Memory B cell (primary cell): ENCODE measurements around the gene ZNF546.
"Not testable (repeated sequence)": the region's sequence is repeated elsewhere in the genome, so short reads cannot be mapped to it uniquely, and the experiment has no call there.

Experiments used
- ATAC-seq: fragments of 150-1000 bp; cut with Tn5 transposase; 2 replicates; pipeline ENCODE4 v1.10.0; 2021; ENCODE audit warnings: low read depth, mild to moderate bottlenecking, moderate library complexity
- DNase-seq, 2 donors: peaks; one replicate each; pipeline ENCODE4 v3.0.0; 2022; ENCODE audit warnings: low spot score in 2 of 2
- H3K27ac Mint-ChIP-seq: one replicate; pipeline ENCODE4 v1.8.0; 2022; ENCODE audit warnings: mild to moderate bottlenecking, moderate library complexity, mixed read lengths
- H3K27me3 Mint-ChIP-seq: one replicate; pipeline ENCODE4 v1.8.0; 2022; ENCODE audit warnings: mixed read lengths
- H3K36me3 Mint-ChIP-seq: one replicate; pipeline ENCODE4 v1.8.0; 2022; ENCODE audit warnings: mild to moderate bottlenecking, mixed read lengths
- H3K4me1 Mint-ChIP-seq: one replicate; pipeline ENCODE4 v1.8.0; 2022; ENCODE audit warnings: mixed read lengths
- H3K4me3 Mint-ChIP-seq: one replicate; pipeline ENCODE4 v1.8.0; 2022; ENCODE audit warnings: mild to moderate bottlenecking, moderate library complexity, mixed read lengths
- H3K9me3 Mint-ChIP-seq: one replicate; pipeline ENCODE4 v1.8.0; 2022; ENCODE audit warnings: mixed read lengths

Gene ZNF546

DNA sequence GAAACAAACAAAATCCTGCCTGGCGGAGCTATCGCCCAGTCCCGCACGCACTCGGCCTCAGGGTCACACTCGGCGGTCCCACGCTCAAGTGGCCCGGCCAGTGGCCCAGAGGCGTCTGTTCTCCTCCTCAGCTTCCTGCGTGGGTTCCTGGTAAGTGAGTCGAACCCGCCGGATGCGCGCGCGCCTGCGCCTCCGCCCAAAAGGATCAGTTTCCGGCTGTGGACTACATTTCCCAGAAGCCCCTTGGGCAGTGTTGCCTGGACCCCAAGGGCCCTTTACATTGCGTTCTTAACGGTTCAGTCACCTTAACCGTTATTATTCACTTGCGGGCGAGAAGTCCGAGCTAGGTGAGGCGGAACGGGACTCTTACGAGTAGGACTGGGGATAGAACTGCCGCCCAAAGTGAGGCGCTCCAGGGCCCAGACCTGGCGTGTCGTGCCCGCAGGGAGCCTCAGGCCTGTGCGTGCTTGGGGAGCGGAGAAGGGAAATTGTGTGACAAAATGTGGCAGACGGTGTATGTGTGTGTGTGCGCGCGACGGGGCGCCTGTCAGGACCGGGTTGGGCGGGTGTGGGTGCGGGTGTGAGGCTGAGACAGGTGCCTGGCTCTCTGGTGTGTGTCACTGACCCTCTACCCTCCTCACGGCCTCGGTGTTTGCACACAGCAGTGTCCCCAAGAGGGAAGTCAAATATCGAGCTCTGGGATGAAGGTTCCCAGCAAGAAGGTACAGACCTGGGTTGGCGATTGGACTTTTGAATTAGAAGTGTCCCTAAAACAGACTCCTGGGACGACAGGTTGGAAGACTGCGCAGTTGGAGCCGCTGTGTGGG, at the start of gene ZNF546:
Gene ZNF546 (plus strand): TSS at position 250 of the 827 bp plus-strand sequence. CDS start 1,267 bp downstream, outside the sequence.
- ATAC-seq = peak; percentile 91
- H3K9me3 Mint-ChIP-seq = peaks cover 3% of the 10 kb centered on the region
- H3K4me1 Mint-ChIP-seq = peaks cover 28% of the 10 kb centered on the region
- H3K36me3 Mint-ChIP-seq = peaks cover 13% of the 10 kb centered on the region
- H3K27me3 Mint-ChIP-seq = no peaks in the 10 kb centered on the region
- peak; percentile 76 to 85 for DNase-seq
- H3K27ac Mint-ChIP-seq = peak within 1 kb of the TSS; percentile 72
- H3K4me3 Mint-ChIP-seq = peak within 1 kb of the TSS; percentile 92

DNA sequence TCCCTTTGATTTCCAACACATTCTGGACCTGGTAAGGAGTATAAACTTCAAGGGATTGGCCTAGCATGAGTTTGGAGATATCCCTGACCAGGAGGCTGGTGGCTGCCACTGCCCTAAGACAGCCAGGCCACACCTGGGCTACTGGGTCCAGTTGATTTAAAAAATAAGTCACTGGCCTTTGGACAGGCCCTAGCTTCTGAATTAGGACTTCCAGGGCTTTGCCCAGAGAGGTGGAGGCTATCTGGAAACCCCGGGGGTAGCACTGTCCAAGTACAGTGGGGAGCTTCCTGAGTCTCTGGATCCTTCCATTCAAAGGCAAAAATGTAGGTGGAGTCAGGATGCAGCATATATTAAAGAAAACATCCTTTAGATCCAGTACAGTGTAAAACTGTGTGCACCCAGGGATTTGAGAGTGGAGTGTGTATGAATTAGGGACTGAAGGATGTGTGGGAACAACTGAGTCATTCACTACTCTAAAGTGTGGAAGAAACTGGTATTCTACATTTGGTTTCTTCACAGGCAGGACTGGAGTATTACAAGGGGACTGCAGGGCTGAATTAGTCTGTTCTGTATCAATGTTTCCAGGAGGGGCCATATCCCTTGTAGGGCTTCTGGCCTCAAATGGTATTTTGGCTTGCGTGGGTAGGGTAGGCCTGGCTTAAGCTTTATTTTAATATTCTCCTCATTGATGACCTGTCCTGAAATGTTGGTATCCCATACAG, 47.7 kb upstream of the ZNF546 start:
- peaks cover 2% of the 10 kb centered on the region for H3K9me3 Mint-ChIP-seq
- H3K27ac Mint-ChIP-seq = no peak overlapping the region
- no peaks in the 10 kb centered on the region for H3K27me3 Mint-ChIP-seq
- H3K36me3 Mint-ChIP-seq = peaks cover 8% of the 10 kb centered on the region
- DNase-seq (no peak), ATAC-seq (no peak)
- H3K4me1 Mint-ChIP-seq = peaks cover 35% of the 10 kb centered on the region
- no peak overlapping the region for H3K4me3 Mint-ChIP-seq

DNA sequence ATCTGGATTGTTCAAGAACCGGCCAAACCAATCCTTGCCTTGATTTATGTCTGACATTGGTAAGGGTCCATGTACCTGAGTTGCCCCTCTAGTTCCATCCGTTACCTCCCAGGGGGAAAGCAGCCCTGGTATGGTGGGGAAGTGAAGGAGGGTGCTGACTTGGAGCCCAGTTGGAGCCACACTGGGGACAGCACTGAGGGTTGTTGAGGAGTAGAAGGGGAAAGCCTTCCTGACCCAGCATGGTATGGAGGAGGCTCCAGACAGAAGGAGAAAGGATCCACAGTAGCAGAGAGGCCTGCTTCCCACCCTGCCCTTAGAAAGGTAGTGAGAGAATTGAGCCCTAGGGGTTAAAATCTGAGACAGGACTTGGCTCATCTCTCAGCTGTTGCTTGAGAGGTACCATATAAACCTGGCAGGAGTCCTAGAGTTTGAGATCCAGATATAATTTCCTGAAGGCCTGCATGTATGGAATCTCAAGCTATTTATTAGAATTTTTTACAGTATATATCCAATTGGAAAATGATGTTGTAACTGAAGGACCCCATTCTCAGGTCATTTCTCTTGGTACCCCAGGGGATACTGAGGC, 45.7 kb upstream of the ZNF546 start:
- peaks cover 33% of the 10 kb centered on the region for H3K4me1 Mint-ChIP-seq
- peaks cover 8% of the 10 kb centered on the region for H3K36me3 Mint-ChIP-seq
- DNase-seq (no peak), ATAC-seq (no peak)
- peak overlapping the region; percentile 95 for H3K27ac Mint-ChIP-seq
- H3K9me3 Mint-ChIP-seq = peaks cover 2% of the 10 kb centered on the region
- H3K27me3 Mint-ChIP-seq = no peaks in the 10 kb centered on the region
- H3K4me3 Mint-ChIP-seq = no peak overlapping the region

DNA sequence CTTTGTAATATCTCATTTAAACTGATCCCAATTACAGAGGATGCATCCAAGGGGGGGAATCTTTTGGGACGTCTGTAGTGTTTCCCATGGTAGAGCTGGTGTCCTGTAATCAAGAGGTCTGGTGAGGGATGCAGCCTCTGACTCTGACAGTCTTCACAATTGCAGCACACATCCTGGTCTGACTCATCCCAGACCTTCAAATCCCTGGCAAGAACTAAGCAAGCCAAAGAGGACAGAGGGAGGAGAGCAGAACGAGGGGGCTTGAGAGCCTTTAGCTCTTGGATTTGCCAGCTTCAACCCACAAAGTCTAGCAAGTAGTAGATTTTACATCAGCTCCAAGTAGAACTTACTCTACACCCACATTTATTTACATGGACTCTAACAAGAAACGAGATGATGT, 45.2 kb upstream of the ZNF546 start:
- Mint-ChIP-seq H3K27me3 (no peaks in the 10 kb centered on the region), H3K9me3 (peaks cover 2% of the 10 kb centered on the region), H3K27ac (peak overlapping the region; percentile 95), H3K4me1 (peaks cover 31% of the 10 kb centered on the region), H3K36me3 (peaks cover 8% of the 10 kb centered on the region), H3K4me3 (peak overlapping the region; percentile 14)
- DNase-seq (no peak), ATAC-seq (no peak)

DNA sequence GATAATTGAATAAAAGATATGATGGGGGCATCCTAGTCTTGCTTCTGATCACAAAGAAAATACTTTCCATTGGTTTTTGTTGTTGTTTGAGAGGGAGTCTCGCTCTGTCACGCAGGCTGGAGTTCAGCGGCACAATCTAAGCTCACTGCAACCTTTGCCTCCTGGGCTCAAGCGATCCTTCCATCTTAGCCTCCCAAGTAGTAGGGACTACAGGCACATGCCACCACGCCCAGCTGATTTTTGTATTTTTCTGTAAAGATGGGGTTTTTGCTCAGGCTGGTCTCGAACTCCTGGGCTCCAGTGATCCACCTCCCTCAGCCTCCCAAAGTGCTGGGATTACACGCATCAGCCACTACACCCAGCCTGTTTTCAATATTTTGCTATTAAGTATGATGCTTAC, 42.9 kb upstream of the ZNF546 start:
- peaks cover 8% of the 10 kb centered on the region for H3K36me3 Mint-ChIP-seq

DNA sequence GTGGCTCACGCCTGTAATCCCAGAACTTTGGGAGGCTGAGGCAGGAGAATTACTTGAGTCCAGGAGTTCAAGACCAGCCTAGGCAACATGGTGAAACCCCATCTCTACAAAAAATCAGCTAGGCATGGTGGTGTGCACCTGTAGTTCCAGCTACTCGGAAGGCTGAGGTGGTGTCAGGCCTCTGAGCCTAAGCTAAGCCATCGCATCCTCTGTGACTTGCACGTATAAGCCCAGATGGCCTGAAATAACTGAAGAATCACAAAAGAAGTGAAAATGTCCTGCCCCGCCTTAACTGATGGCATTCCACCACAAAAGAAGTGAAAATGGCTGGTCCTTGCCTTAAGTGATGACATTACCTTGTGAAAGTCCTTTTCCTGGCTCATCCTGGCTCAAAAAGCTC, 39.0 kb upstream of the ZNF546 start:
- H3K4me3 Mint-ChIP-seq, H3K9me3 Mint-ChIP-seq, H3K27ac Mint-ChIP-seq, H3K27me3 Mint-ChIP-seq, DNase-seq, ATAC-seq, H3K36me3 Mint-ChIP-seq: not testable (repeated sequence)
- peaks cover 24% of the 10 kb centered on the region for H3K4me1 Mint-ChIP-seq

More for the DNA sequence above, 42.9 kb upstream of the ZNF546 start:
- no peak for DNase-seq
- Mint-ChIP-seq H3K27me3 (no peaks in the 10 kb centered on the region), H3K4me1 (peaks cover 31% of the 10 kb centered on the region), H3K27ac (peak overlapping the region; percentile 95), H3K9me3 (peaks cover 2% of the 10 kb centered on the region), H3K4me3 (peak overlapping the region; percentile 29)
- peak; percentile 11 for ATAC-seq

DNA sequence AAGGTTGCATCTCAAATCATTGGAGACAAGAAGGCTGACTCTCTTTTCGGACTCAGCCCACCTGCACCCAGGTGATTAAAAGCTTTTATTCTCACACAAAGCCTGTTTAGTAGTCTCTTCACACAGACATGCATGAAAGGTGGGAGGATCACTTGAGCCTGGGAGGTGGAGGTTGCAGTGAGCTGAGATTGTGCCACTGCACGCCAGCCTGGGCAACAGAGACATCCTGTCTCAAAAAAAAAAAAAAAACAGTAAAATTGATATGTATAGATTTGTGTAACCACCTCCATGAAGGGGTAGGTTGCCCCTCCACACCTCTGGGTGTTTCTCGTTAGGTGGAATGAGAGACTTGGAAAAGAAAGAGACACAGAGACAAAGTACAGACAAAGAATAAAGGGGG, 37.9 kb upstream of the ZNF546 start:
- ATAC-seq = not testable (repeated sequence)

DNA sequence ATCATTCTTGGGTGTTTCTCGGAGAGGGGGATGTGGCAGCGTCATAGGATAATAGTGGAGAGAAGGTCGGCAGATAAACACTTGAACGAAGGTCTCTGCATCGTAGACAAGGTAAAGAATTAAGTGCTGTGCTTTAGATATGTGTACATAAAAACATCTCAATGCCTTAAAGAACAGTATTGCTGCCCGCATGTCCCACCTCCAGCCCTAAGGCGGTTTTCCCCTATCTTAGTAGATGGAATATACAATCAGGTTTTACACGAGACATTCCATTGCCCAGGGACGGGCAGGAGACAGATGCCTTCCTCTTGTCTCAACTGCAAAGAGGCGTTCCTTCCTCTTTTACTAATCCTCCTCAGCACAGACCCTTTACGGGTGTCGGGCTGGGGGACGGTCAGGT, 37.5 kb upstream of the ZNF546 start:
- not testable (repeated sequence) for ATAC-seq, H3K9me3 Mint-ChIP-seq, H3K36me3 Mint-ChIP-seq, H3K27ac Mint-ChIP-seq, H3K27me3 Mint-ChIP-seq, H3K4me3 Mint-ChIP-seq, DNase-seq
- peaks cover 17% of the 10 kb centered on the region for H3K4me1 Mint-ChIP-seq

More for the DNA sequence above, 37.9 kb upstream of the ZNF546 start:
- Mint-ChIP-seq H3K4me1 (peaks cover 18% of the 10 kb centered on the region), H3K4me3 (peak overlapping the region; percentile 22)
- DNase-seq, H3K9me3 Mint-ChIP-seq, H3K27me3 Mint-ChIP-seq, H3K27ac Mint-ChIP-seq, H3K36me3 Mint-ChIP-seq: not testable (repeated sequence)

DNA sequence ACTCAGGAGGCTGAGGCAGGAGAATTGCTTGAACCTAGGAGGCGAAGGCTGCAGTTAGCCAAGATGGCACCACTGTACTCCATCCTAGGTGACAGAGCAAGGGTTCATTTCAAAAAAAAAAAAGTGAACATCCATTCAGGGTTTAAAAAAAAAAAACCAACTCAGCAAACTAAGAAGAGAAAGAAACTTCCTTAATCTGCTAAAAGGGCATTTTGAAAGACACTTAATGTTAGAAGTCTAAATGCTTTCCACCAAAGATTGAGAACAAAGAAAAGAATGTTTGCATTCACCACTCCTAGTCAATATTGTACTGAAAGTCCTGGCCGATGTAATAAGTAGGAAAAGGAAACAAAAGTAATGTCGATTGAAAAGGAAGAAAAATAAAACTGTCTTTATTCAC, 33.0 kb upstream of the ZNF546 start:
- H3K4me1 Mint-ChIP-seq = peaks cover 11% of the 10 kb centered on the region
- ATAC-seq = no peak
- no peaks in the 10 kb centered on the region for H3K27me3 Mint-ChIP-seq
- no peak for DNase-seq
- H3K4me3 Mint-ChIP-seq = no peak overlapping the region
- no peak overlapping the region for H3K27ac Mint-ChIP-seq
- H3K36me3 Mint-ChIP-seq = no peaks in the 10 kb centered on the region
- no peaks in the 10 kb centered on the region for H3K9me3 Mint-ChIP-seq

DNA sequence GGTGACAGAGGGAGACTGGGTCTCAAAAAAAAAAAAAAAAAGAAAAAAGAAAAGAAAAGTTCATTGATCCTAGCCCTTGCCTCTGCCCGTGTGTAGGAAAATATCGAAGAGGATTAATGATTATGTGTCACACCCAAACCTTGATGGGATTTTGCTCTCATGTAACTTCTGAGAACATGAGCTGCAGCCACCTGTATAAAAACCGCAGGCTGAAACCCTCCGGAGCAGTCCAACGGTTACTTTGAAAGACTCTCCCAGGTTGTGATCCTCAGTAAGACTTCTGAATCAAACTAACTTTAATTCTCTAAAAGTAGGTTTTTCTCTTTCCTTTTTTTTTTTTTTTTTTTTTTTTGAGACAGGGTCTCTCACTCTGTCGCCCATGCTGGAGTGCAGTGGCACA, 30.2 kb upstream of the ZNF546 start:
- Mint-ChIP-seq H3K27me3 (no peaks in the 10 kb centered on the region), H3K27ac (no peak overlapping the region), H3K4me3 (no peak overlapping the region), H3K36me3 (no peaks in the 10 kb centered on the region), H3K4me1 (peaks cover 15% of the 10 kb centered on the region), H3K9me3 (no peaks in the 10 kb centered on the region)
- ATAC-seq = no peak
- no peak for DNase-seq

DNA sequence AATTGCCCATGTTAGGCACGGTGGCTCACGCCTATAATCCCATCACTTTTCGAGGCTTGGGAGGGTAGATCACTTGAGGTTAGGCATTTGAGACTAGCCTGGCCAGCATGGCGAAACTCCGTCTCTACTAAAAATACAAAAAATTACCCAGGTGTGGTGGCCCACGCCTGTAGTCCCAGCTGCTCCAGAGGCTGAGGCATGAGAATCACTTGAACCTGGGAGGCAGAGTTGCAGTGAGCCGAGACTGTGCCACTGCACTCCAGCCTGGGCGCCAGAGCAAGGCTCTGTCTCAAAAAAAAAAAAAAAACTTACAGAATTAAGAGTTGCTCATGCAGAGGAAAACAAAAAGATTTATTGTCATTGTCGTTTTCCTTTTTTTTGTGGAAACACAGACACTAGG, 29.3 kb upstream of the ZNF546 start:
- Mint-ChIP-seq H3K36me3 (no peaks in the 10 kb centered on the region), H3K4me3 (no peak overlapping the region), H3K9me3 (no peaks in the 10 kb centered on the region), H3K27ac (no peak overlapping the region), H3K4me1 (peaks cover 18% of the 10 kb centered on the region), H3K27me3 (no peaks in the 10 kb centered on the region)
- no peak for ATAC-seq
- DNase-seq = no peak

DNA sequence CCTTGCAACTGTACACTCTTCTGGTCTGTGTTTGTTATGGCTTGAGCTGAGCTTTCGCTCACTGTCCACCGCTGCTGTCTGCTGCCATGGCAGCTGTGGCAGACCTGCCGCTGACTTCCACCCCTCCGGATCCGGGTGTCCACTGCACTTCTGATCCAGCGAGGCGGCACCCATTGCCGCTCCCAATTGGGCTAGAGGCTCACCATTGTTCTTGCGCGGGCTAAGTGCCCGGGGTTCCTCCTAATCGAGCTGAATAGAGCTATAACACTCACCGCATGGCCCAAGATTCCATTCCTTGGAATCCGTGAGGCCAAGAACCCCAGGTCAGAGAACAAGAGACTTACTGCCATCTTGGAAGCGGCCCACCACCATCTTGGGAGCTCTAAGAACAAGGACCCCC, 28.1 kb upstream of the ZNF546 start:
- H3K9me3 Mint-ChIP-seq = no peaks in the 10 kb centered on the region
- no peak for DNase-seq
- H3K36me3 Mint-ChIP-seq = peaks cover 3% of the 10 kb centered on the region
- H3K27ac Mint-ChIP-seq = no peak overlapping the region
- no peak overlapping the region for H3K4me3 Mint-ChIP-seq
- H3K4me1 Mint-ChIP-seq = peaks cover 21% of the 10 kb centered on the region
- no peak for ATAC-seq
- no peaks in the 10 kb centered on the region for H3K27me3 Mint-ChIP-seq

DNA sequence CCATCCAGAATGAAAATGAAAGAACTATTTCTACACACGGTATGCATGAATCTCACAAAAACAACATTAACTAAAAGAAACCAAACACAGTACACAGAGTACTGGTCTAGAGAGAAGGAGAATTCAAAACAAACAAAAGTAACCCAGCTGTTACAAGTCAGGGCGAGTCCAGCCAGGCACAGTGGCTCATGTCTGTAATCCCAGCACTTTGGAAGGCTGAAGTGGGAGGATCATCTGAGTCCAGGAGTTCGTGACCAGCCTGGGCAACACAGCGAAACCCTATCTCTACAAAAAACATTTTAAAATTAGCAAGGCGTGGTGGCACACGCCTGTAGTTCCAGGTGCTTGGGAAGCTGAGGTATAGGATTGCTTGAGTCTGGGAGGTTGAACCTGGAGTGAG, 27.6 kb upstream of the ZNF546 start:
- peaks cover 23% of the 10 kb centered on the region for H3K4me1 Mint-ChIP-seq
- H3K27ac Mint-ChIP-seq = peak overlapping the region; percentile 96
- no peaks in the 10 kb centered on the region for H3K9me3 Mint-ChIP-seq
- peaks cover 5% of the 10 kb centered on the region for H3K36me3 Mint-ChIP-seq
- DNase-seq (no peak), ATAC-seq (no peak)
- no peaks in the 10 kb centered on the region for H3K27me3 Mint-ChIP-seq
- peak overlapping the region; percentile 41 for H3K4me3 Mint-ChIP-seq
